CD14-positive monocyte (primary cell): Measurements from ENCODE around the gene CPLANE1. TPM values are rescaled to one million over a fixed set of nuclear protein-coding genes. Genes with fewer than 3 reads are reported as not detected.
"Not testable (repeated sequence)": the region's sequence is repeated elsewhere in the genome, so short reads cannot be mapped to it uniquely, and the experiment has no call there.

ENCODE experiments used
- DNase-seq, 3 donors: peaks; one replicate each; pipeline ENCODE4 v3.0.0-alpha.2; 2011 to 2022
- H2AFZ ChIP-seq: 2 replicates; pipeline ENCODE4 v1.6.0; 2012; ENCODE audit warnings: mild to moderate bottlenecking, low read depth, low read length, inconsistent platforms; ENCODE audit not compliant: insufficient read depth, poor library complexity, severe bottlenecking
- H3K27ac ChIP-seq, 2 donors: 1 replicate in 1 of 2; 2 replicates in 1 of 2; pipeline ENCODE4 v1.5.1; 2012 to 2013; ENCODE audit warnings: low read length in 2 of 2, control low read depth in 1 of 2, inconsistent platforms in 1 of 2, low read depth in 1 of 2, mild to moderate bottlenecking in 1 of 2
- H3K27me3 ChIP-seq, 2 donors: one replicate each; pipeline versions ENCODE4 v1.6.0 to v1.6.1; 2011 to 2013; ENCODE audit warnings: low read length in 2 of 2; ENCODE audit not compliant: control insufficient read depth in 2 of 2, insufficient read depth in 2 of 2
- H3K36me3 ChIP-seq, 2 donors: replicated peaks in 1 of 2; 1 replicate in 1 of 2; 2 replicates in 1 of 2; pipeline versions ENCODE4 v1.5.1 to v1.6.1; 2012 to 2013; ENCODE audit warnings: low read length in 2 of 2, control low read depth in 1 of 2, inconsistent platforms in 1 of 2, mild to moderate bottlenecking in 1 of 2; ENCODE audit not compliant: insufficient read depth in 2 of 2, control insufficient read depth in 1 of 2
- H3K4me1 ChIP-seq, 2 donors: 1 replicate in 1 of 2; 2 replicates in 1 of 2; pipeline versions ENCODE4 v1.5.1 to v1.6.1; 2012 to 2013; ENCODE audit warnings: low read length in 2 of 2, control low read depth in 1 of 2, inconsistent platforms in 1 of 2, mild to moderate bottlenecking in 1 of 2, moderate library complexity in 1 of 2; ENCODE audit not compliant: insufficient read depth in 2 of 2, control insufficient read depth in 1 of 2
- H3K4me2 ChIP-seq: replicated peaks from 2 replicates; pipeline ENCODE3; 2012; ENCODE audit warnings: low read length, moderate library complexity, mild to moderate bottlenecking; ENCODE audit not compliant: poor library complexity, severe bottlenecking; ENCODE audit errors: extremely low read depth
- H3K4me3 ChIP-seq, 3 experiments: fragments of 200-600 bp in 1 of 3; sonication (generic) in 1 of 3; replicated peaks in 1 of 3; 1 replicate in 2 of 3; 2 replicates in 1 of 3; pipeline ENCODE4 v1.5.1; 2011 to 2013; ENCODE audit warnings: low read length in 3 of 3, mild to moderate bottlenecking in 3 of 3, control low read depth in 2 of 3, low read depth in 2 of 3, inconsistent platforms in 1 of 3, moderate library complexity in 1 of 3
- H3K79me2 ChIP-seq: 2 replicates; pipeline ENCODE4 v1.6.0; 2012; ENCODE audit warnings: mild to moderate bottlenecking, control low read depth, inconsistent platforms, low read length, moderate library complexity; ENCODE audit not compliant: insufficient read depth
- H3K9ac ChIP-seq: 2 replicates; pipeline ENCODE4 v1.6.0; 2017; ENCODE audit warnings: low read length, mild to moderate bottlenecking; ENCODE audit not compliant: insufficient read depth, poor library complexity, severe bottlenecking
- H3K9me3 ChIP-seq, 2 donors: replicated peaks in 1 of 2; 1 replicate in 1 of 2; 2 replicates in 1 of 2; pipeline versions ENCODE4 v1.5.1 to v1.6.1; 2012 to 2013; ENCODE audit warnings: low read length in 2 of 2, control low read depth in 1 of 2; ENCODE audit not compliant: control insufficient read depth in 1 of 2, insufficient read depth in 1 of 2
- H4K20me1 ChIP-seq: 2 replicates; pipeline ENCODE4 v1.6.0; 2012; ENCODE audit warnings: mild to moderate bottlenecking, low read length, control low read depth, moderate library complexity; ENCODE audit not compliant: insufficient read depth
- H3K27ac Mint-ChIP-seq, 7 donors: one replicate each; pipeline ENCODE4 v1.8.0; 2020; ENCODE audit warnings: mild to moderate bottlenecking in 7 of 7, mixed read lengths in 7 of 7, moderate library complexity in 6 of 7, inconsistent platforms in 2 of 7
- H3K27me3 Mint-ChIP-seq, 3 donors: one replicate each; pipeline ENCODE4 v1.8.0; 2021 to 2022; ENCODE audit warnings: low read depth in 3 of 3, mild to moderate bottlenecking in 3 of 3, mixed read lengths in 3 of 3, moderate library complexity in 3 of 3, inconsistent platforms in 1 of 3
- H3K36me3 Mint-ChIP-seq, 2 donors: one replicate each; pipeline ENCODE4 v1.8.0; 2020; ENCODE audit warnings: mixed read lengths in 2 of 2, inconsistent platforms in 1 of 2, mild to moderate bottlenecking in 1 of 2
- H3K4me1 Mint-ChIP-seq: one replicate; pipeline ENCODE4 v1.8.0; 2020; ENCODE audit warnings: mild to moderate bottlenecking, mixed read lengths
- H3K4me3 Mint-ChIP-seq, 2 donors: one replicate each; pipeline ENCODE4 v1.8.0; 2020; ENCODE audit warnings: mild to moderate bottlenecking in 2 of 2, mixed read lengths in 2 of 2, moderate library complexity in 1 of 2
- H3K9me3 Mint-ChIP-seq, 7 donors: one replicate each; pipeline ENCODE4 v1.8.0; 2020 to 2022; ENCODE audit warnings: mixed read lengths in 7 of 7, mild to moderate bottlenecking in 6 of 7, moderate library complexity in 6 of 7, inconsistent platforms in 2 of 7
- CTCF ChIP-seq: fragments of 200-600 bp; IDR thresholded peaks from one replicate; pipeline ENCODE4 v1.8.0; 2022; ENCODE audit warnings: antibody characterized with exemption, mild to moderate bottlenecking
- WGBS: methylation state at CpG from one replicate; pipeline ENCODE4 v1.1.5; 2013; ENCODE audit warnings: missing lambda C conversion rate; ENCODE audit not compliant: insufficient coverage; 5-methylcytosine and 5-hydroxymethylcytosine counted together
- intact Hi-C, 2 donors: fragments of 100-400 bp; cut with micrococcal nuclease; formaldehyde crosslinking; loops; one replicate each; pipeline versions ENCODE4 v1.15.0 to v1.15.1; 2023
- polyA plus RNA-seq, 3 donors: library from polyadenylated mRNA; depleted of rRNA in 1 of 3; unstranded in 2 of 3; stranded (reverse) in 1 of 3; fragments of 300-500 nt in 2 of 3; fragments of >200 nt in 1 of 3; fragmentation: Illumina TruSeq in 2 of 3; gene quantifications; 1 replicate in 2 of 3; 2 replicates in 1 of 3; pipeline ENCODE4 v1.2.3, GENCODE V29; 2012 to 2021

CPLANE1 gene
- polyA plus RNA-seq, 3 donors = 0.25 to 1.6 (median 0.88) TPM

GRCh38 chr5:37146896-37147295 is 102.3 kb downstream of the CPLANE1 start:
- Mint-ChIP-seq H3K4me1 (no peaks in the 10 kb centered on the region), H3K4me3 (no peak overlapping the region), H3K9me3 (peaks cover 10 to 16% (median 11%) of the 10 kb centered on the region in 7 donors), H3K27ac (no peak overlapping the region), H3K27me3 (peaks cover 0 to 3% (median 0%) of the 10 kb centered on the region in 3 donors), H3K36me3 (peaks cover 21 to 24% of the 10 kb centered on the region in 2 donors)
- H3K27ac ChIP-seq = no peak overlapping the region
- no peak overlapping the region for H2AFZ ChIP-seq
- H3K9ac ChIP-seq = no peak overlapping the region
- H3K9me3 ChIP-seq = peaks cover 3 to 11% of the 10 kb centered on the region in 2 donors
- H3K79me2 ChIP-seq = no peaks in the 10 kb centered on the region
- WGBS = no CpG with 5 or more reads among the region's 1 CpG
- no peaks in the 10 kb centered on the region for H3K27me3 ChIP-seq
- no peak for TF ChIP-seq CTCF
- no peak overlapping the region for H3K4me2 ChIP-seq
- intact Hi-C loops = no loop called here
- peaks cover 0 to 4% of the 10 kb centered on the region in 2 donors for H3K36me3 ChIP-seq
- no peak overlapping the region for H3K4me3 ChIP-seq
- DNase-seq = no peak
- no peaks in the 10 kb centered on the region for H4K20me1 ChIP-seq
- no peaks in the 10 kb centered on the region for H3K4me1 ChIP-seq

GRCh38 chr5:37136694-37137093 is 112.5 kb downstream of the CPLANE1 start:
- H3K27ac Mint-ChIP-seq = no peak overlapping the region
- Histone ChIP-seq H3K27me3 (no peaks in the 10 kb centered on the region), H3K4me1 (no peaks in the 10 kb centered on the region), H3K36me3 (peaks cover 0 to 40% of the 10 kb centered on the region in 2 donors), H2AFZ (no peak overlapping the region), H3K4me2 (no peak overlapping the region), H3K9ac (no peak overlapping the region), H4K20me1 (no peaks in the 10 kb centered on the region), H3K27ac (no peak overlapping the region), H3K9me3 (peaks cover 17 to 29% of the 10 kb centered on the region in 2 donors), H3K79me2 (no peaks in the 10 kb centered on the region), H3K4me3 (no peak overlapping the region)
- intact Hi-C loops = no loop called here
- H3K36me3 Mint-ChIP-seq = peaks cover 27 to 44% of the 10 kb centered on the region in 2 donors
- no peaks in the 10 kb centered on the region for H3K27me3 Mint-ChIP-seq
- TF ChIP-seq CTCF = no peak
- H3K4me3 Mint-ChIP-seq = no peak overlapping the region
- peaks cover 16 to 39% (median 30%) of the 10 kb centered on the region in 7 donors for H3K9me3 Mint-ChIP-seq
- no peaks in the 10 kb centered on the region for H3K4me1 Mint-ChIP-seq
- DNase-seq = no peak
- WGBS = 100% methylated on average over 1 of the region's 2 CpGs

- peaks cover 25 to 36% of the 10 kb centered on the region in 2 donors for H3K36me3 Mint-ChIP-seq
- H3K79me2 ChIP-seq, H2AFZ ChIP-seq, H3K4me3 ChIP-seq, intact Hi-C loops, H3K9ac ChIP-seq, H3K4me3 Mint-ChIP-seq, H3K4me2 ChIP-seq, H4K20me1 ChIP-seq, DNase-seq, H3K4me1 Mint-ChIP-seq, H3K27ac ChIP-seq, H3K27me3 ChIP-seq, H3K27ac Mint-ChIP-seq, H3K27me3 Mint-ChIP-seq, H3K4me1 ChIP-seq: not testable (repeated sequence)
- peaks cover 16 to 39% (median 30%) of the 10 kb centered on the region in 7 donors for H3K9me3 Mint-ChIP-seq
- Histone ChIP-seq H3K9me3 (peaks cover 17 to 29% of the 10 kb centered on the region in 2 donors), H3K36me3 (peaks cover 0 to 35% of the 10 kb centered on the region in 2 donors)
- WGBS = 97% methylated on average over 6 of the region's 6 CpGs
Observed at GRCh38 chr5:37135312-37135711, 113.9 kb downstream of the CPLANE1 start.
